SU-DHL-6 (cell line): Measurements from ENCODE around the gene TRAPPC10.

Source experiments
- H2AFZ ChIP-seq: fragments of 200-600 bp; sonication (generic); 2 replicates; pipeline ENCODE4 v1.6.1; 2014; ENCODE audit warnings: low read depth, mild to moderate bottlenecking, moderate library complexity, mixed read lengths, antibody characterized with exemption, low read length; ENCODE audit not compliant: severe bottlenecking
- H3F3A ChIP-seq: fragments of 200-600 bp; shearing (Covaris generic); 2 replicates; pipeline ENCODE4 v1.6.0; 2016; ENCODE audit warnings: antibody characterized with exemption, mild to moderate bottlenecking; ENCODE audit not compliant: insufficient read depth
- H3K27ac ChIP-seq: fragments of 200-600 bp; sonication (generic); 2 replicates; pipeline ENCODE4 v1.5.1; 2016; ENCODE audit warnings: low read depth, mild to moderate bottlenecking, low read length, moderate library complexity, mixed read lengths
- H3K27me3 ChIP-seq: fragments of 200-600 bp; sonication (generic), shearing (Covaris generic); 2 replicates; pipeline ENCODE4 v1.6.0; 2014; ENCODE audit warnings: mild to moderate bottlenecking, low read length
- H3K36me3 ChIP-seq: fragments of 200-600 bp; sonication (generic); 2 replicates; pipeline ENCODE4 v1.6.1; 2014; ENCODE audit warnings: mild to moderate bottlenecking, low read length, mixed read lengths
- H3K4me2 ChIP-seq: fragments of 300-600, 200-600 bp; shearing (Covaris generic), sonication (generic); 2 replicates; pipeline ENCODE4 v1.6.0; 2014; ENCODE audit warnings: low read length, low read depth, mild to moderate bottlenecking; ENCODE audit not compliant: poor library complexity, severe bottlenecking
- H3K4me3 ChIP-seq: fragments of 200-600 bp; sonication (generic); 2 replicates; pipeline ENCODE4 v1.5.1; 2014; ENCODE audit warnings: antibody characterized with exemption, low read length, mild to moderate bottlenecking, mixed read lengths; ENCODE audit not compliant: insufficient read depth, poor library complexity, severe bottlenecking
- H3K79me2 ChIP-seq: fragments of 200-600 bp; sonication (generic); 2 replicates; pipeline ENCODE4 v1.6.1; 2014; ENCODE audit warnings: mild to moderate bottlenecking, low read length, moderate library complexity; ENCODE audit not compliant: insufficient read depth
- H3K9ac ChIP-seq: fragments of 200-600 bp; sonication (generic); 2 replicates; pipeline ENCODE4 v1.7.0; 2014; ENCODE audit warnings: mild to moderate bottlenecking, low read length
- H3K9me2 ChIP-seq: fragments of 200-600 bp; sonication (generic); replicated peaks from 2 replicates; pipeline ENCODE4 v1.6.1; 2014; ENCODE audit warnings: low read length; ENCODE audit not compliant: insufficient read depth
- H3K9me3 ChIP-seq: fragments of 200-600 bp; sonication (generic); 2 replicates; pipeline ENCODE4 v1.6.1; 2014; ENCODE audit warnings: low read length, mixed read lengths; ENCODE audit not compliant: insufficient read depth
- H4K20me1 ChIP-seq: fragments of 200-600 bp; sonication (generic); 2 replicates; pipeline ENCODE4 v1.6.1; 2014; ENCODE audit warnings: low read depth, mild to moderate bottlenecking, antibody characterized with exemption, low read length, moderate library complexity, mixed read lengths
- CTCF ChIP-seq: fragments of 200-600 bp; sonication (generic); IDR thresholded peaks from one replicate; pipeline ENCODE4 v1.5.1; 2017; ENCODE audit warnings: antibody characterized with exemption, mild to moderate bottlenecking, low read length, moderate library complexity; ENCODE audit not compliant: insufficient read depth, poor library complexity, severe bottlenecking
- EZH2phosphoT487 ChIP-seq: fragments of 200-600 bp; sonication (generic), shearing (Covaris generic); conservative IDR thresholded peaks from 2 replicates; pipeline ENCODE4 v1.6.1; 2018; ENCODE audit warnings: mild to moderate bottlenecking, antibody characterized with exemption, low read length, moderate library complexity, mixed read lengths

Gene TRAPPC10

GRCh38 chr21:44076316-44076715, 64.2 kb downstream of the TRAPPC10 start:
- no peak overlapping the region for H3K27ac ChIP-seq
- no peaks in the 10 kb centered on the region for H3K9me3 ChIP-seq
- H3K9me2 ChIP-seq = no peaks in the 10 kb centered on the region
- H3K9ac ChIP-seq = no peak overlapping the region
- no peak overlapping the region for H3K4me2 ChIP-seq
- no peaks in the 10 kb centered on the region for H3K79me2 ChIP-seq
- H2AFZ ChIP-seq = no peak overlapping the region
- H4K20me1 ChIP-seq = no peaks in the 10 kb centered on the region
- no peaks in the 10 kb centered on the region for H3K27me3 ChIP-seq
- H3F3A ChIP-seq = no peaks in the 10 kb centered on the region
- no peak overlapping the region for H3K4me3 ChIP-seq
- TF ChIP-seq EZH2phosphoT487 (no peak), CTCF (no peak)
- peaks cover 31% of the 10 kb centered on the region; the same call in 1 of the 2 replicates for H3K36me3 ChIP-seq

DNA sequence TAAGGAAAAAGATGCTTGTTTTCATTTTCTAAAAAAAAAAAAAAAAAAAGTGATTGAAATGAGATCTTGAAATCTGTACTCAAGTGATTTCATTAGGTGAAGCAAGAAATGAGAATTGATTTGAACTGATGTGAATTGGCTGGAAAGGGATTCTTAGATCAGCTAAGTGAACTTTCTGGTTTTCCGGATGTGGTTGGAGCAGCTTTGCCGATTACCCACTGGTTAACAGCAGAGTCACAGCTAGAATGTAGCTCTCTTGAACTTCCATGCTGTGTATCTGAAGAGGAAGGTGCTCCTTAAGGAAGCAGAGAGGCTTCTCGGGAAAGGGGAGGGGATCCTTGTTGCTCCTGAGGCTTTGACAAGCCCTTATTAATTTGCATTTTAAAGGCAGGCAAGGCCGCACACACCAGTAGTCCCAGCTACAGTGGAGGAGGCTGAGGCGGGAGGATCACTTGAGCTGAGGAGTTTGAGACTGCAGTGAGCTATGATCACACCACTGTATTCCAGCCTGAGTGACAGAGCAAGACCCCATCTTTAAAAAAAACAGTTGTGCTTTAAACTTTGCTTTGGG, 66.4 kb downstream of the TRAPPC10 start:
- Histone ChIP-seq H3K36me3 (peaks cover 31% of the 10 kb centered on the region; the same call in 1 of the 2 replicates), H3K9ac (no peak overlapping the region), H3K79me2 (no peaks in the 10 kb centered on the region), H3K4me2 (no peak overlapping the region), H3F3A (no peaks in the 10 kb centered on the region), H3K27ac (no peak overlapping the region), H3K9me2 (no peaks in the 10 kb centered on the region), H3K27me3 (no peaks in the 10 kb centered on the region), H3K4me3 (no peak overlapping the region), H3K9me3 (no peaks in the 10 kb centered on the region), H4K20me1 (no peaks in the 10 kb centered on the region), H2AFZ (no peak overlapping the region)
- TF ChIP-seq EZH2phosphoT487 = no peak
- no peak for TF ChIP-seq CTCF

DNA sequence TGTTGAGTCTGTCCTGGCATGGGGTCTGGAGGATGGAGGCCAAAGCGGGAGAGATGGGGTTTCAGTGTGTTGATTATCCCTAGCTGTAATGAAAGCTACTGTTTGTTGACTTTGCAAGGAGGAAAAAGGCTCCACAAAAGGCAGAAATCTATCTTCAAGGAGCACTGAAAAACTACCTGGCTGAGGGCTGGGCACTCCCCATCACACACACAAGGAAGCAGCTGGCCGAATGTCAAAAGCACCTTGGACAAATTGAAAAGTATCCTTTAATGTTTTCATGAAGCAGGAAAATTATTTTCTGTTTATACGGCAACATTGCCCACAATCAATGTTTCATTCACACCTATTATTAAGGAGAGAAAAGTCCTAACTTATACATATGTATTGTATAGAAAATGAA, 67.3 kb downstream of the TRAPPC10 start:
- no peak overlapping the region for H3K4me3 ChIP-seq
- H3K27ac ChIP-seq = no peak overlapping the region
- H3K4me2 ChIP-seq = no peak overlapping the region
- H3K9me2 ChIP-seq = no peaks in the 10 kb centered on the region
- no peaks in the 10 kb centered on the region for H3K27me3 ChIP-seq
- no peaks in the 10 kb centered on the region for H3K79me2 ChIP-seq
- peaks cover 31% of the 10 kb centered on the region; the same call in 1 of the 2 replicates for H3K36me3 ChIP-seq
- H3K9me3 ChIP-seq = no peaks in the 10 kb centered on the region
- H3K9ac ChIP-seq = no peak overlapping the region
- no peak for TF ChIP-seq EZH2phosphoT487
- TF ChIP-seq CTCF = no peak
- H3F3A ChIP-seq = no peaks in the 10 kb centered on the region
- H2AFZ ChIP-seq = no peak overlapping the region
- H4K20me1 ChIP-seq = no peaks in the 10 kb centered on the region
